Adipocyte (in vitro differentiated cells): ENCODE results near the gene CAPN14.

Source experiments
- DNase-seq: peaks from one replicate; pipeline ENCODE4 v3.0.0-alpha.2; 2015; ENCODE audit warnings: low read depth
- H3K27me3 ChIP-seq: replicated peaks from 2 replicates; pipeline ENCODE4 v1.7.0; 2013; ENCODE audit warnings: mild to moderate bottlenecking, low read length, moderate library complexity; ENCODE audit not compliant: control insufficient read depth, insufficient read depth
- H3K36me3 ChIP-seq: 2 replicates; pipeline ENCODE4 v1.7.0; 2013; ENCODE audit warnings: low read length, mild to moderate bottlenecking, moderate library complexity; ENCODE audit not compliant: control insufficient read depth, insufficient read depth, severe bottlenecking
- H3K4me1 ChIP-seq: 2 replicates; pipeline ENCODE4 v1.7.0; 2013; ENCODE audit warnings: mild to moderate bottlenecking, low read length, moderate library complexity; ENCODE audit not compliant: control insufficient read depth, insufficient read depth
- H3K4me3 ChIP-seq: 2 replicates; pipeline ENCODE4 v1.7.0; 2013; ENCODE audit warnings: mild to moderate bottlenecking, low read length, moderate library complexity
- H3K9ac ChIP-seq: 2 replicates; pipeline ENCODE4 v1.7.0; 2013; ENCODE audit warnings: mild to moderate bottlenecking, low read length, moderate library complexity
- H3K9me3 ChIP-seq: 2 replicates; pipeline ENCODE4 v1.7.0; 2013; ENCODE audit warnings: mild to moderate bottlenecking, low read length, moderate library complexity; ENCODE audit not compliant: control insufficient read depth

The CAPN14 gene

GRCh38 chr2:31222071-31222470 lies 4.8 kb upstream of the CAPN14 start:
- DNase-seq, result no peak
- H3K9me3 ChIP-seq, result no peaks in the 10 kb centered on the region
- no peaks in the 10 kb centered on the region for H3K36me3 ChIP-seq
- H3K27me3 ChIP-seq, result peaks cover 55% of the 10 kb centered on the region
- no peak overlapping the region for H3K9ac ChIP-seq
- no peak overlapping the region for H3K4me3 ChIP-seq
- H3K4me1 ChIP-seq, result no peaks in the 10 kb centered on the region

- Histone ChIP-seq H3K36me3 (no peaks in the 10 kb centered on the region), H3K9me3 (no peaks in the 10 kb centered on the region), H3K4me1 (no peaks in the 10 kb centered on the region), H3K9ac (no peak overlapping the region), H3K4me3 (no peak overlapping the region), H3K27me3 (peaks cover 53% of the 10 kb centered on the region)
- no peak for DNase-seq
Measured at GRCh38 chr2:31221544-31221943, 4.2 kb upstream of the CAPN14 start.

GRCh38 chr2:31219131-31219969 lies 2.0 kb upstream of the CAPN14 start:
- DNase-seq, result no peak
- H3K36me3 ChIP-seq, result no peaks in the 10 kb centered on the region
- no peaks in the 10 kb centered on the region for H3K4me1 ChIP-seq

GRCh38 chr2:31216734-31217133 lies 581 bp downstream of the CAPN14 start:
- Histone ChIP-seq H3K9ac (no peak overlapping the region), H3K4me1 (no peaks in the 10 kb centered on the region), H3K36me3 (no peaks in the 10 kb centered on the region), H3K9me3 (no peaks in the 10 kb centered on the region), H3K4me3 (no peak overlapping the region), H3K27me3 (peaks cover 38% of the 10 kb centered on the region)
- no peak for DNase-seq

More at GRCh38 chr2:31219131-31219969, 2.0 kb upstream of the CAPN14 start:
- H3K9ac ChIP-seq, result no peak overlapping the region
- H3K4me3 ChIP-seq, result no peak overlapping the region
- peaks cover 58% of the 10 kb centered on the region for H3K27me3 ChIP-seq
- H3K9me3 ChIP-seq, result no peaks in the 10 kb centered on the region

- H3K27me3 ChIP-seq, result peaks cover 28% of the 10 kb centered on the region
- H3K9ac ChIP-seq, result no peak overlapping the region
- H3K4me3 ChIP-seq, result no peak overlapping the region
- no peaks in the 10 kb centered on the region for H3K4me1 ChIP-seq
- H3K9me3 ChIP-seq, result no peaks in the 10 kb centered on the region
- no peak for DNase-seq
- H3K36me3 ChIP-seq, result no peaks in the 10 kb centered on the region
Measured at GRCh38 chr2:31214444-31214915, 2.8 kb downstream of the CAPN14 start.

- DNase-seq, result no peak
- Histone ChIP-seq H3K4me3 (no peak overlapping the region), H3K27me3 (peaks cover 25% of the 10 kb centered on the region), H3K9me3 (no peaks in the 10 kb centered on the region), H3K9ac (no peak overlapping the region), H3K36me3 (no peaks in the 10 kb centered on the region), H3K4me1 (no peaks in the 10 kb centered on the region)
Measured at GRCh38 chr2:31213601-31214443, 3.5 kb downstream of the CAPN14 start.

GRCh38 chr2:31212659-31213600 lies 4.4 kb downstream of the CAPN14 start:
- Histone ChIP-seq H3K27me3 (peaks cover 19% of the 10 kb centered on the region), H3K9ac (no peak overlapping the region), H3K36me3 (no peaks in the 10 kb centered on the region), H3K9me3 (no peaks in the 10 kb centered on the region), H3K4me3 (no peak overlapping the region), H3K4me1 (no peaks in the 10 kb centered on the region)
- no peak for DNase-seq

- Histone ChIP-seq H3K9me3 (no peaks in the 10 kb centered on the region), H3K27me3 (peaks cover 28% of the 10 kb centered on the region), H3K9ac (no peak overlapping the region), H3K4me3 (no peak overlapping the region), H3K4me1 (no peaks in the 10 kb centered on the region), H3K36me3 (no peaks in the 10 kb centered on the region)
- DNase-seq, result no peak
Measured at GRCh38 chr2:31208240-31208639, 9.1 kb downstream of the CAPN14 start.

- Histone ChIP-seq H3K4me1 (no peaks in the 10 kb centered on the region), H3K27me3 (peaks cover 28% of the 10 kb centered on the region), H3K9me3 (no peaks in the 10 kb centered on the region), H3K9ac (no peak overlapping the region), H3K36me3 (no peaks in the 10 kb centered on the region), H3K4me3 (no peak overlapping the region)
- DNase-seq, result no peak
Measured at GRCh38 chr2:31207790-31208189, 9.5 kb downstream of the CAPN14 start.

GRCh38 chr2:31205613-31206012 lies 11.7 kb downstream of the CAPN14 start:
- Histone ChIP-seq H3K36me3 (no peaks in the 10 kb centered on the region), H3K9me3 (no peaks in the 10 kb centered on the region), H3K9ac (no peak overlapping the region), H3K4me1 (no peaks in the 10 kb centered on the region), H3K27me3 (peaks cover 39% of the 10 kb centered on the region), H3K4me3 (no peak overlapping the region)
- DNase-seq, result no peak
